Subcutaneous adipose tissue (tissue), 4 donors: Measurements from ENCODE around the gene TEP1. TPM values are rescaled to one million over a fixed set of nuclear protein-coding genes. Genes with fewer than 3 reads are reported as not detected.

ENCODE experiments used
- total RNA-seq, 4 donors: library from RNA; depleted of rRNA; stranded (reverse); fragments of >200 nt; gene quantifications; one replicate each; pipeline ENCODE4 v1.1.0, GENCODE V29; 2016
- TF ChIP-seq, protein P1 (sequence below): fragments of 450-650 bp; IDR thresholded peaks from one replicate; pipeline ENCODE4 v1.5.1; 2016; ENCODE audit warnings: low read depth, mild to moderate bottlenecking, control low read depth, antibody characterized with exemption, moderate library complexity

The TEP1 gene
- total RNA-seq, 4 donors from 2014 or later = 24.8 to 34.5 (median 28.2) TPM

DNA sequence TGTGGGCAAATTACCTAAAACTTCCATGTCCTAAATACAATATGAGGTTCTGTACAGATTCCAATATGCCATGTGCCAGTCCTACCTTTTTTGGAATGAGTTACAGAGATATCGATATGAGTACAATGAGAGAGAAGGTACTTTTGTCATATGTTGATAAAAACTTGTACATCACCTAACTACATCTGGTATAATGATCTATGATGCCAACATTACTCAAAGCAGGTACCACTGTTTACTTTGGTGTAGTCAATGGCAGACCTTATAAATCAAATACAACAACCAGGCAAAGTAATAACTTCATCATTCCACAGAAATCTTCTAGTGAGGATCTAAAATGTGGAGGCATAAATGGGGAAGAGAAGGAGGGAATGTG, 12.7 kb downstream of the TEP1 start:
- TF ChIP-seq, protein P1, sequence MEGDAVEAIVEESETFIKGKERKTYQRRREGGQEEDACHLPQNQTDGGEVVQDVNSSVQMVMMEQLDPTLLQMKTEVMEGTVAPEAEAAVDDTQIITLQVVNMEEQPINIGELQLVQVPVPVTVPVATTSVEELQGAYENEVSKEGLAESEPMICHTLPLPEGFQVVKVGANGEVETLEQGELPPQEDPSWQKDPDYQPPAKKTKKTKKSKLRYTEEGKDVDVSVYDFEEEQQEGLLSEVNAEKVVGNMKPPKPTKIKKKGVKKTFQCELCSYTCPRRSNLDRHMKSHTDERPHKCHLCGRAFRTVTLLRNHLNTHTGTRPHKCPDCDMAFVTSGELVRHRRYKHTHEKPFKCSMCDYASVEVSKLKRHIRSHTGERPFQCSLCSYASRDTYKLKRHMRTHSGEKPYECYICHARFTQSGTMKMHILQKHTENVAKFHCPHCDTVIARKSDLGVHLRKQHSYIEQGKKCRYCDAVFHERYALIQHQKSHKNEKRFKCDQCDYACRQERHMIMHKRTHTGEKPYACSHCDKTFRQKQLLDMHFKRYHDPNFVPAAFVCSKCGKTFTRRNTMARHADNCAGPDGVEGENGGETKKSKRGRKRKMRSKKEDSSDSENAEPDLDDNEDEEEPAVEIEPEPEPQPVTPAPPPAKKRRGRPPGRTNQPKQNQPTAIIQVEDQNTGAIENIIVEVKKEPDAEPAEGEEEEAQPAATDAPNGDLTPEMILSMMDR = no peak

DNA sequence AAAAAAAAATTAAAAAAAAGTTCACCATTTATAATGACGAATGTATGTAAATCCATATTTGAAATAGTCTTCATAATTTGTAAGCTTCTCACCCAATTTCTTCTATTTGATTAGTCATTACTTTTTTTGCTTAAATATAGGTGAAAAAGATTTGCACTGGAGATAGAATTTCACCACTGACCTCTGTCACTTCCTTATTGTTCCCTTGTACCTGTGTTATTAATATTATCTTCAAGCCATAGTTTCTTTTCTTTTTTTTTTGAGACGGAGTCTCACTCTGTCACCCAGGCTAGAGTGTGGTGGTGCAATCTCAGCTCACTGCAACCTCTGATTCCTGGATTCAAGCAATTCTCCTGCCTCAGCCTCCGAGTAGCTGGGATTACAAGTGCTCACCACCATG, 15.8 kb downstream of the TEP1 start:
- TF ChIP-seq, protein P1 = no peak

DNA sequence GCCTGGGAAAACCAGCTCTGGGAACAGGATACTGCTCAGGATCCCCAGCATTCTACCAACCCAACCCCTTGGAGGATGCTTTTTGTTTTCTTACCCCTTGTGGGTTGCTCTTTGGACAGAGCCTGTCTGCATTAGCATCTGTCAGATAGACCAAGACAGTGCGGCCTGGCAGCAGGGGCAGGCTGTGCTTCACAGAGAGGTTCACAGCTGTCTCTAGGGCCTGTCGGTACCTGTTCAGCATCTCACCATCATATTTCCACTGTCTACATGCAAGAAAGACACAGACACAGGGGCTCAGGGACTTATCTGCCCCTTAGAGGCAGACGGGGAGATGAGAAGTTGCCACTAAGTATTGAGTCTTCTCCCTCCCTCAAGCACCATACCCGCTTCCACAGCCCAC, 21.8 kb downstream of the TEP1 start:
- TF ChIP-seq, protein P1 = no peak

DNA sequence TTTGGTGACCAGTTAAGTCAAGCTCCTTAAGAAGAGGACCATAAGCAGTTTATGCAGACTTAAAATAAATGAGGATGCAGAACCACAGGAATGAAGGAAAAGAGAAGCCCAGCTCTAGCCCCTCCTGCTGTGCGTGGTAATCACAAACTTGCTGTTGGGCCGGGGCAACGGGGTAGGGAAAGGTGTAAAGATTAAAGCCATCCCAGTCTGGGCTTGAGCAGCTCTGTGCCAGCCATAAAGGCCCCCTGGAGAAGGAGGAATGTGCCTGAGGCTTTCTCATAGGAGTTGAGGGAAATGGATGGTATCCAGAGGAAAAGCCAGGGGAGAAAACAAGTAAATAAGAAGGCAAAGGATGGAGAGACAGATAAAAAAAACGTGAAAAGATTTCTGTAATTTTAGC, 25.1 kb downstream of the TEP1 start:
- TF ChIP-seq, protein P1 = no peak

DNA sequence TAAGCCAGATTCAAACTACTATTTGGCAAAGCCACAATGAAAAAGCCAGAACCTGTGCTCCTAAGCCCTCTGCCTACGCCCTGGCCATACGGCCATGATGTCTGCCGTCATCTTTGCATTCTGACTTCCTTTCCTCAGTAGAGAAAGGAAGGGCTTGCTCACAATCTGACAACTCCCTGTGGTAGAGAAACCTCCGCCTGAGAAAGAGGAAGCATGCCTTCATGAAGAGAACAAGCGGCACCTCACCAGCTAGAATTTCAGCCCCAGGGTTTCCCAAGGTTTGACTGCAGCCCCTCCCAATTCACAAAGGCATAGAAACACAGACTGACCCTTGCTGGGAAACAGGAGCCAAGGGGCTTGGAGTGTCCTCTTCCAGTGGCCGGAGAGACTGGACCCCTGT, 25.7 kb downstream of the TEP1 start:
- TF ChIP-seq, protein P1 = no peak

DNA sequence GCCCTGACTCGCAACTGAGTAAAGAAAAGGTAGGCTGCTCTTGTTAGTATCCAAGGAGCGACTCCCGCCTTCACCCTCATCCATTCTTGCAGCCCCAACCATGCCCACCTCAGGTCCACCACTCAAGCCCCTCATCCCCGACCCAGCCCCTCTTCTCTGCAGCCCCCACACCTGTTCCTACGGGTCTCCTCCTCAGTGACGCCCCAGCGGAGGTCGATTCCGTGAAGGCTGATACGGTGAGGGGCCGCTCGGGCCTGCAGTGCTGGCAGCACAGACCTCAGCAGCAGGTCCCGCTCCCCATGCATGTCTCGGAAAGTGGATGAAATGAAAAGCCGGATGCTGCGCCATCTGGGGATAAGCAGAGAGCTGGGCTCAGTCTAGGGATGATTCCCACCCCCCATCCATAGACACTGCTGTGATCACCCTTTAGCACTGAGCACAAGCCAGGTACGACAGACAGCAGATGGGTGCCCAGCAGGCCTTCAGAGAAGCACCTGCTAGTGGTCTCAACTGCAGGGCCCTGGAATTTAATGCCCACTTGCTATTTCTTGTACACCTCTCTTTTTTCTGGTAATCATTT, 26.9 kb downstream of the TEP1 start:
- TF ChIP-seq, protein P1 = no peak

DNA sequence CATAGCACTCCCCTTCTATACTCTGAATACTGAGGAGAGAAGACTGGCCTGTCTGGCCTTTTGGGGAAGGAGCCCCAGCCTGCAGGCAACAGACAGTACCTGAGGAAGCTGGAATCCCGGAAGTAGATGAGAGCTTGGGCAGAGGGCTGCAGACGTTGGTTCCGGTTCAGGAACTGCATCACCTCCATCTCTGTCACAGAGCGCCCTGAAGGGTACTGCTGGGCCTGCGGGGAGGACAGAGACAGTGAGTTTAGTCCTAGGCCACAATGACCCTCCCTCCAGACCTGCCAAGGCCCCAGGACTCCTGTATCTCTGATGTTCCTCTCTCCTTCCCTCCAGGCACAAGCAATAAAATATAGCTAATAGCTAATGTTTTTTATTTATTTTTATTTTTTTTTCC, 28.4 kb downstream of the TEP1 start:
- TF ChIP-seq, protein P1 = no peak

DNA sequence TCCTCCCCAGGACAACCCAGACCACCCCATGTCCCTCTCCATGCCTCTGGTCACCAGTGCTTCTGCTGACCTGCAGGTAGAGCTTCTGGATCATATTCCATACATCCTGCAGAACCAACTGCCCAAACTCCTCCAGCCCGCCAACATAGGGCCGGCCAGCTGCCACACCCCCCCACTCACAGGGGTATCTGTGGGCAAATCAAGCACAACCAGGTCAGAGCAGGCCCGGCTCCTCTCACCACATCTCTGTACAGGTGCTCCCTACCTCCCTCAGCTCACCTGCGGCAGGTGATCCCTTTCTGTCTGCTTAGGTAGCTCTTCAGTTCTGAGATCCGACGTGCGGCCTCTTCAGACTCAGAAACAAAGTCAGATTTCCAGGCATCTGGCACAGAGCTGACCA, 29.0 kb downstream of the TEP1 start:
- TF ChIP-seq, protein P1 = no peak
